SIG-M5 (cell line): ENCODE measurements around the gene CERS3.
A peak's percentile ranks its signal among the peaks of the same experiment; 100 is the strongest.

Source experiments
- DNase-seq: peaks from one replicate; lab custom pipeline; 2025; lab: John Stamatoyannopoulos, UW

CERS3 gene

DNA sequence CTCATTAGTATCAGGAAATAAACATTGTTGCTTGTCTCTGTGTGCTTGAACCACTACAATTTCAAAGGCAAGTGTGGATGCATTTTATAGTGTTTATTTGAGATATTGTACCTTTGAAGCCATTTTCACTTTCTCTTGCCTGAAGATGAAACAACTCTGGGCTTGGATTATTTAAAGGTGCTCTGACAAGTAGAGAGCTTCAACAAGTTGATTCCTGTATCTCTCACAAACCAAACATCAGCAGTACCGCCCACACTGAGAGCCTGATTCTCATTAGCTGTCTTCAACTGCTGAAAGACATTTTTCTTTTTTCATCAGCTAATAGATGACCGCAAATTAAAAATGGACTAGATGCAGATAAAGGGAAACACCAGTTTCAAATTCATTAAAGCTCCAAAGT is 806 bp upstream of the CERS3 start:
- no peak for DNase-seq

- no peak for DNase-seq
Observed at GRCh38 chr15:100526027-100526481, 2.7 kb downstream of the CERS3 start.

GRCh38 chr15:100525436-100525835 is 3.3 kb downstream of the CERS3 start:
- DNase-seq, result no peak

GRCh38 chr15:100524326-100524725 is 4.4 kb downstream of the CERS3 start:
- DNase-seq, result no peak

DNA sequence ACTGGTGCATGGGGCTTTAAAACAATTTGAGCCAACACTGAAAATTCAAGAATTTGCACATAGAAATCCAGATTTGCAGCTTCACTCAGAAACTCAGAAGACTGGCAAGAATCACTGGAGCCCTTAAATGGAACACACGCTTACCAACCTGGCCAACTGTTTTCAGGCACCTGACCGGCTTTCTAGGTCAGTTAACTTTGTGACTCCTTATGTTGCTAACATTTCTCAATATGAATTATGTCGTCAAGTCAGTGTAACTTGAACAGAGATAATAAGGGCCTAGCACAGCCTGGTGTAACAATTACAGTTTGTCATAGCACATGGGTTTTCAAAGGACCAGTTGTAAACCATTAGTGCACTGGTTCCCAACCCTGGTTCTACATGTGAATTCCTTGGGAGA is 6.8 kb downstream of the CERS3 start:
- no peak for DNase-seq

GRCh38 chr15:100520132-100520921 is 8.4 kb downstream of the CERS3 start:
- peak; percentile 22 for DNase-seq

- no peak for DNase-seq
Observed at GRCh38 chr15:100517846-100518245, 10.9 kb downstream of the CERS3 start.

DNA sequence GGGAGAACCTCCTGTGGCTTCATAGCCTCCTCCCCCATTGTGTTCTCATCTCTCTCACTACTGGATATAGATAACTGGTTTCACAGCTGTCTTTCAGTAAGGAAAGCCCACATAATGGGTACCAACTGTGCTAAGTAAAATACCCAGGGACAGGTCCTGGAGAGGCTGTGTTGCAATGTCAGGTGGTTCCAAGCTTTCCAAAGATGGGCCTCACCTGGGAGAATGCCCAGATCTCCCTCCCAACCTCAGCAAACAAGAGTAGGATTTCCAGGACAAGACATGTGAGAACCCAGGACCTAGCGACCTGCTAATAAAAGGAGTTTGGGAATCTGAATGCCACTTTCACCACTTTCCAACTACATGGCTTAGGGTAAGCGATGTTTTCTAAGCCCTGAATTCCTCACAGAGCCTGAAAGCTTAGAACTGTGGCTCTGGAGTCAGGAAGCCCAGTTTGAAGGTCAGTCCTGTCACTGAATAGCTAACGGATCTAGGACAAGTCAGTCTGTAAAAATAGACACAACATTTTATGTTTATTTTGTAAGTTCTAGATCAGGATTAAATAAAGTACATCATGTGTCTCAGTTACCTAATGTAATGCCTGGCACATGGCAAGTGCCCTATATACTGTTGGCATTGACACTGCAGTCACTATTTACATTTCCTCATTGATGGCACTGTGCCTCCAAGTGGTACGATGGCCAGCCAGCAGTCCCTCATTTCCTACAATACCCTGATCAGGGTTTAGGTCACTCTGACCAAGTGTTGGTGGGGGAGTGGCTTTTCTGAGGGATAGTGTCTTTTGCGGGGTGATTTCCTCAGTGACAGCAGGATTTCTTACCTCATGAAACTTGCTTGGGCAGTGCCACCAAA is 11.9 kb downstream of the CERS3 start:
- no peak for DNase-seq

- no peak for DNase-seq
Observed at GRCh38 chr15:100515758-100516157, 13.0 kb downstream of the CERS3 start.

GRCh38 chr15:100508641-100509300 is 20.0 kb downstream of the CERS3 start:
- DNase-seq, result no peak

- no peak for DNase-seq
Observed at GRCh38 chr15:100502651-100503050, 26.1 kb downstream of the CERS3 start.

GRCh38 chr15:100501117-100501516 is 27.6 kb downstream of the CERS3 start:
- no peak for DNase-seq

- DNase-seq, result no peak
Observed at GRCh38 chr15:100500226-100500990, 28.3 kb downstream of the CERS3 start.

- DNase-seq, result no peak
Observed at GRCh38 chr15:100495861-100496260, 32.9 kb downstream of the CERS3 start.

DNA sequence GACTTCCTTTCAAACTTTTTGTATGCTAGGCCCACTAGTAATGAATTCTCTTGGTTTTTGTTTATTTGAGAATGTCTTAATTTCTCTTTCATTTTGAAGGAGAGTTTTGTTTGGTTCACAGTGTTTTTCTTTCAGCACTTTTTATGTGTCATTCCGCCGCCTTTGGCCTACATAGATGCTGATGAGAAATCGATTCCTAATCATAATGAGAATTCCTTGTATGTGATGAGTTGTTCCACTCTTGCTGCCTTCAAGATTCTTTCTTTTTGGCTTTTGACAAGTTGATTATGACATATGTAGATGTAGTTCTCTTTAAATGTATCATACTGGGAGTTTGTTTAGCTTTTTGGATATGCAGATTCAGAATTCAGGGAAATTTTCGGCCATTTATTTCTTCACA is 35.5 kb downstream of the CERS3 start:
- DNase-seq, result no peak

DNA sequence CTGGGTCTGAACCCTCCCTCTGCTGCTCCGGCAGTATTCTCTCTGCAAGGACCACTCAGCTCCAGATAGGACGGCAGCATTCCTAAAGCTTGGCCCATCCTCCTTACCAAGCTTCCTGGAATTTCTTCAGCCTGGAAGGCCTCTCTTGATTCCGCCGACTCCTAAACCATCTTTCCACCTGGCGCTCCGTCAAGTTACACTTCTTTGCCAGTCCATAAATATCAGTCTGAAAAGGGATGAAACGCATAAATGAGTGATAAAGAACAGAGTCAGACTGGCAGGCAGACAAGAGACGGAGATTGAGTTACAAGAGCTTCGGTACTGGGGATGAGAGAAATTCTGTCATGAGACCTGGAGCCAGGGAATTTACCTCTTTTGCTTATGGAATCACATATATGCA is 44.3 kb downstream of the CERS3 start:
- no peak for DNase-seq

- no peak for DNase-seq
Observed at GRCh38 chr15:100483370-100483769, 45.4 kb downstream of the CERS3 start.

- no peak for DNase-seq
Observed at GRCh38 chr15:100476805-100477204, 51.9 kb downstream of the CERS3 start.

DNA sequence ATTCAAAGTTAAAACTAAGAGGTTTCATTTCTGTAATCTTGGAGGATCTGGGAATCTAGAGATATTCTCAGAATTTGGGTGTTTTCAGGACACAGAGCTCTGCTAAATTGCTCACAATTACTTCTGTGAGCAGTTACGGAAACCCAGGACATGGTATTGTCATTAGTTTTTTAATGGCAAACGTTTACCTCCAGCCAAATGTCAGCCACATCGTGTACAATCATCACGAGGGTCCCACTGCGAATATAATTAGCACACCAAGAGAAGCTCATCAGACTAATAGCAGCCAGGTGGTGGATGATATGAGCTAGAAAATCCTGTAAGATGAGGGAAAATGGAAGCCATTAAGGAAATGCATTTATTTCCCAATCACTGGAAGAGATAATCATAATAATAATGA is 56.0 kb downstream of the CERS3 start:
- no peak for DNase-seq

DNA sequence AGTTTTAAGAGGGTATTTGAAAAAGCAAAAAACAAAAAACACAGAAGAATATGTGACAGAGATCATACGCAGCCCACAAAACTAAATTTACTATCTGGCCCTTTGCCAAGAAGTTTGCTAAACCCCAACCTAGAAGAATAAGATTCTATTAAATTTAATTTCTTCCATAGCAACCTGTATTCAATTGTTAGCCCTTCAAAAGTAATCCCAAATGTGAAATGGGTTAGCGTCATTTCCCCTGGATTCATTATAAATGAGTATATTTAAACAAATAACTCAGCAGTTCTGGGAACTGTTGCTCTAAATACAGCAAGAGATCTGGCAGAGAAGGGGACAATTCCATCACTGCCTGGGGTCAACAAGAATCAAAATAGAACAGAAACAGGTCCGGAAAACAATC is 56.8 kb downstream of the CERS3 start:
- no peak for DNase-seq

DNA sequence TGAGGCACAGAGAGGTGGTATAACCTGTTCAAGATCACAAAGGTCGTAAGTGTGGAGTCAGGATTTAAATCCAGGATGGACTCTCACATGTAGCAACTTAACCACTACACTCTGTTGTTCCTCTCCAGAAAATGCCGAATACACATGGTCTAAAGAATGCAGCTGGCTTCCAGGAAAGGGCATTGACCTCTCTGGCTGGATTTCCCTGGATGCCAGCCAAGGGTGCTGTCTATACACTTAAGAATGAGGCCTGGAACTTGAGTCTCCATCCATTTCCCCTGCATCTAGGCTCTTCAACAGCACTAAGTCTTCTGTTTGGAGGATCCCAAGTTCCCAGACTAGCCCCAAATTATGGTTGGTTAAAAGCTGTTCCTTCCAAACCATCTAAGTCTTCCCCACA is 60.5 kb downstream of the CERS3 start:
- no peak for DNase-seq

GRCh38 chr15:100466073-100466472 is 62.7 kb downstream of the CERS3 start:
- no peak for DNase-seq
